ENCODE measurements around the gene ERICH3. TPM values are rescaled to one million over a fixed set of nuclear protein-coding genes. Genes with fewer than 3 reads are reported as not detected.

The ERICH3 gene
- polyA plus RNA-seq, 2 of the 4 experiments (the other 2 are of a cell fraction) = not detected

DNA sequence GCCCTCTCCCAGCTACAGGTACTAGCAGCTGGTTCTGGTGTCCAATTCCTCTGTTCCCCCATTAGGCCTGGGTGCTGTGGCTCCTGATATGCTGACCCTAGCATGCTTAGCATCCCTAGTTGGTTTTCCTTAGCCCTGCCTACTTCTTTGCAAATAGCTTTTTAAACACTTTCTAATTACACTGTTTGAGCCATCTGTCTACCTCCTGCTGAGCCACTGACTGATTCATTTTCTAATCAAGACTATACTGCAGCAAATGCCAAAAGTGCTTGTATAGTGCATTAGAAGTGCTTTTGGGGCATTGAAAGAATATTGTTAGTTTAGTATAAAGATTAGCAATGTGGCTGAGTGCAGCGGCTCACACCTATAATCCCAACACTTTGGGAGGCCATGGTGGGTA, 36.3 kb downstream of the ERICH3 start:
- no peak for FAIRE-seq
- Histone ChIP-seq H3K4me1 (no peaks in the 10 kb centered on the region), H3K4me3 (no peak overlapping the region), H3K9me3 (no peaks in the 10 kb centered on the region), H3K27ac (no peak overlapping the region), H3K4me2 (no peak overlapping the region)
- TF ChIP-seq HOXB13 (CRISPR knock-in tag; IDR thresholded peaks at IDR 0.05; ENCODE audit: low read depth) = no peak
- no peak for TF ChIP-seq EHMT2 (IDR thresholded peaks at IDR 0.05; ENCODE audit: low read depth)
- TF ChIP-seq RNF2 (IDR thresholded peaks at IDR 0.05; ENCODE audit: borderline replicate concordance, low read depth) = no peak
- TF ChIP-seq JUN (IDR thresholded peaks at IDR 0.05) = no peak
- TF ChIP-seq, protein P1, sequence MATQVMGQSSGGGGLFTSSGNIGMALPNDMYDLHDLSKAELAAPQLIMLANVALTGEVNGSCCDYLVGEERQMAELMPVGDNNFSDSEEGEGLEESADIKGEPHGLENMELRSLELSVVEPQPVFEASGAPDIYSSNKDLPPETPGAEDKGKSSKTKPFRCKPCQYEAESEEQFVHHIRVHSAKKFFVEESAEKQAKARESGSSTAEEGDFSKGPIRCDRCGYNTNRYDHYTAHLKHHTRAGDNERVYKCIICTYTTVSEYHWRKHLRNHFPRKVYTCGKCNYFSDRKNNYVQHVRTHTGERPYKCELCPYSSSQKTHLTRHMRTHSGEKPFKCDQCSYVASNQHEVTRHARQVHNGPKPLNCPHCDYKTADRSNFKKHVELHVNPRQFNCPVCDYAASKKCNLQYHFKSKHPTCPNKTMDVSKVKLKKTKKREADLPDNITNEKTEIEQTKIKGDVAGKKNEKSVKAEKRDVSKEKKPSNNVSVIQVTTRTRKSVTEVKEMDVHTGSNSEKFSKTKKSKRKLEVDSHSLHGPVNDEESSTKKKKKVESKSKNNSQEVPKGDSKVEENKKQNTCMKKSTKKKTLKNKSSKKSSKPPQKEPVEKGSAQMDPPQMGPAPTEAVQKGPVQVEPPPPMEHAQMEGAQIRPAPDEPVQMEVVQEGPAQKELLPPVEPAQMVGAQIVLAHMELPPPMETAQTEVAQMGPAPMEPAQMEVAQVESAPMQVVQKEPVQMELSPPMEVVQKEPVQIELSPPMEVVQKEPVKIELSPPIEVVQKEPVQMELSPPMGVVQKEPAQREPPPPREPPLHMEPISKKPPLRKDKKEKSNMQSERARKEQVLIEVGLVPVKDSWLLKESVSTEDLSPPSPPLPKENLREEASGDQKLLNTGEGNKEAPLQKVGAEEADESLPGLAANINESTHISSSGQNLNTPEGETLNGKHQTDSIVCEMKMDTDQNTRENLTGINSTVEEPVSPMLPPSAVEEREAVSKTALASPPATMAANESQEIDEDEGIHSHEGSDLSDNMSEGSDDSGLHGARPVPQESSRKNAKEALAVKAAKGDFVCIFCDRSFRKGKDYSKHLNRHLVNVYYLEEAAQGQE (IDR thresholded peaks at IDR 0.05) = no peak
- TF ChIP-seq, protein P2, sequence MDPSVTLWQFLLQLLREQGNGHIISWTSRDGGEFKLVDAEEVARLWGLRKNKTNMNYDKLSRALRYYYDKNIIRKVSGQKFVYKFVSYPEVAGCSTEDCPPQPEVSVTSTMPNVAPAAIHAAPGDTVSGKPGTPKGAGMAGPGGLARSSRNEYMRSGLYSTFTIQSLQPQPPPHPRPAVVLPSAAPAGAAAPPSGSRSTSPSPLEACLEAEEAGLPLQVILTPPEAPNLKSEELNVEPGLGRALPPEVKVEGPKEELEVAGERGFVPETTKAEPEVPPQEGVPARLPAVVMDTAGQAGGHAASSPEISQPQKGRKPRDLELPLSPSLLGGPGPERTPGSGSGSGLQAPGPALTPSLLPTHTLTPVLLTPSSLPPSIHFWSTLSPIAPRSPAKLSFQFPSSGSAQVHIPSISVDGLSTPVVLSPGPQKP (IDR thresholded peaks at IDR 0.05; ENCODE audit: low read depth, low read length) = no peak
- no peak for TF ChIP-seq MAZ (IDR thresholded peaks at IDR 0.05; ENCODE audit: borderline replicate concordance, low read depth, low read length)
- TF ChIP-seq, protein P3, sequence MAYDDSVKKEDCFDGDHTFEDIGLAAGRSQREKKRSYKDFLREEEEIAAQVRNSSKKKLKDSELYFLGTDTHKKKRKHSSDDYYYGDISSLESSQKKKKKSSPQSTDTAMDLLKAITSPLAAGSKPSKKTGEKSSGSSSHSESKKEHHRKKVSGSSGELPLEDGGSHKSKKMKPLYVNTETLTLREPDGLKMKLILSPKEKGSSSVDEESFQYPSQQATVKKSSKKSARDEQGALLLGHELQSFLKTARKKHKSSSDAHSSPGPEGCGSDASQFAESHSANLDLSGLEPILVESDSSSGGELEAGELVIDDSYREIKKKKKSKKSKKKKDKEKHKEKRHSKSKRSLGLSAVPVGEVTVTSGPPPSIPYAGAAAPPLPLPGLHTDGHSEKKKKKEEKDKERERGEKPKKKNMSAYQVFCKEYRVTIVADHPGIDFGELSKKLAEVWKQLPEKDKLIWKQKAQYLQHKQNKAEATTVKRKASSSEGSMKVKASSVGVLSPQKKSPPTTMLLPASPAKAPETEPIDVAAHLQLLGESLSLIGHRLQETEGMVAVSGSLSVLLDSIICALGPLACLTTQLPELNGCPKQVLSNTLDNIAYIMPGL (CRISPR knock-in tag; IDR thresholded peaks at IDR 0.05; ENCODE audit: borderline replicate concordance) = no peak
- no peak for TF ChIP-seq RFX5 (IDR thresholded peaks at IDR 0.05)
- no peak for TF ChIP-seq CEBPB (IDR thresholded peaks at IDR 0.05)
- TF ChIP-seq NPAS2 (CRISPR knock-in tag; IDR thresholded peaks at IDR 0.05; ENCODE audit: borderline replicate concordance) = no peak
- no peak for TF ChIP-seq HEYL (CRISPR knock-in tag; IDR thresholded peaks at IDR 0.05)
- 10% methylated on average over 1 of the region's 1 CpG for WGBS (ENCODE audit: missing lambda C conversion rate)
- ChIA-PET CTCF (interaction anchor here (1.5 kb wide), 1 partner anchor 10 kb away, joined by 4 read pairs; no protein-coding TSS in a partner anchor), POLR2A (no interaction called here)
- DNase-seq (ENCODE audit: low read depth in 1 of 2, low spot score in 1 of 2) = no peak
- ATAC-seq = no peak

DNA sequence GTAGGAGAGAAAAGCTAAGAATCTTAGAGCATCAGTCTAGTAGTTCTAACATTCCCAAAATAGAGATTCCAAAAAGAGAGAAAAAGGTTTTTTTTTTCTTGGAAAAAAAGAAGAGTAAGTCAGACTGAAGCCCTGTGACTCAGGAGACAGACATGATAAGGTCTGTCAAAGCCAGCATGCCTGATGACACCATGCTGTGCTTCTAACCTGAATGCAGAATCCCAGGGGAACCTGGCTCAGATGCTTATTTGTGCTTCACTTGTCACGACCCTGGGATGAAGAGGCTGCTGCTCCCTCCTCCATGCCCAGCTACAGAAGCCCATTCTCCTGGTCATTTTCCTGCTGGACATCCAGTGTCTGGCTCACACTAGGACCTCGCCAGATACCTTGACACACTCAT, 44.3 kb downstream of the ERICH3 start:
- DNase-seq (ENCODE audit: low read depth in 1 of 2, low spot score in 1 of 2) (no peak), ATAC-seq (no peak), FAIRE-seq (no peak)
- CTCF ChIA-PET = no interaction called here
- H3K4me2 ChIP-seq = no peak overlapping the region
- no peak for TF ChIP-seq RCOR1 (IDR thresholded peaks at IDR 0.05; ENCODE audit: low read depth, low read length)
- H3K4me3 ChIP-seq = no peak overlapping the region
- H3K27ac ChIP-seq = no peak overlapping the region
- H3K9me3 ChIP-seq = no peaks in the 10 kb centered on the region
- H3K4me1 ChIP-seq = no peaks in the 10 kb centered on the region
- 0% methylated on average over 2 of the region's 2 CpGs for WGBS (ENCODE audit: missing lambda C conversion rate)
- POLR2A ChIA-PET = no interaction called here

DNA sequence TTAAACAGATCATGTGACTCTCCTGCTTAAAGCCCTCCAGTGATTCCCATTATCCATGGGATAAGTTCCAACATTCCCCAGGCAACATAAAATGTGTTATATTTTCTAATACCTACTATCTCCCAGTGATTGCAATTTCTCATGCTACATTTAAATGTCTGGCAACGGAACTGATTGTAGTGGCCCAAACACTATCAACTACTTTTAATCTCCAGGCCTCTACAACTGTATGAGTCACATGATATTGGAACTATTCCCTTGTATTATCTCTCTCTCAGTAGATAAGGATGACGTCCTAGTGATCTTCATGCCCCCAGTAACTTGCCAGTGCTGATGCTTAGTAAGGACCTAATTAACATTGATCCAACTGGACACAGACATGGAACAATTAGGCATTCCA, 49.9 kb downstream of the ERICH3 start:
- FAIRE-seq = no peak
- 7% methylated on average over 2 of the region's 2 CpGs for WGBS (ENCODE audit: missing lambda C conversion rate)

More for the DNA sequence above, 49.9 kb downstream of the ERICH3 start:
- DNase-seq (ENCODE audit: low read depth in 1 of 2, low spot score in 1 of 2) (no peak), ATAC-seq (no peak)
- H3K4me1 ChIP-seq = no peaks in the 10 kb centered on the region
- no peak overlapping the region for H3K4me3 ChIP-seq
- no peak overlapping the region for H3K4me2 ChIP-seq
- ChIA-PET CTCF (no interaction called here), POLR2A (no interaction called here)
- no peak overlapping the region for H3K27ac ChIP-seq
- TF ChIP-seq KDM5A (IDR thresholded peaks at IDR 0.05) (no peak), FOSL2 (IDR thresholded peaks at IDR 0.05) (no peak), FOSL2 (CRISPR knock-in tag; IDR thresholded peaks at IDR 0.05) (no peak), MAZ (IDR thresholded peaks at IDR 0.05; ENCODE audit: borderline replicate concordance, low read depth, low read length) (no peak)
- no peaks in the 10 kb centered on the region for H3K9me3 ChIP-seq

Measured in A549 (cell line).